Ishikawa (cell line): Measurements from ENCODE around the gene ADK.

Experiments
- CEBPB ChIP-seq: IDR thresholded peaks from 2 replicates; pipeline ENCODE4 v1.6.1; 2012
- CREB1 ChIP-seq: IDR thresholded peaks from 2 replicates; pipeline ENCODE4 v1.6.1; 2012; ENCODE audit warnings: low read depth
- EGR1 ChIP-seq: IDR thresholded peaks from 2 replicates; pipeline ENCODE4 v1.6.1; 2012
- EP300 ChIP-seq: IDR thresholded peaks from 2 replicates; pipeline ENCODE4 v1.6.1; 2012; ENCODE audit warnings: borderline replicate concordance
- FOXM1 ChIP-seq: IDR thresholded peaks from 2 replicates; pipeline ENCODE4 v1.6.1; 2012; ENCODE audit warnings: low read depth, borderline replicate concordance
- MAX ChIP-seq: IDR thresholded peaks from 2 replicates; pipeline ENCODE4 v1.6.1; 2012
- NFIC ChIP-seq: IDR thresholded peaks from 2 replicates; pipeline ENCODE4 v1.6.1; 2012
- RAD21 ChIP-seq: IDR thresholded peaks from 2 replicates; pipeline ENCODE4 v1.6.1; 2012; ENCODE audit warnings: low read depth
- REST ChIP-seq: IDR thresholded peaks from 2 replicates; pipeline ENCODE4 v1.6.1; 2012; ENCODE audit warnings: low read depth, mild to moderate bottlenecking
- TAF1 ChIP-seq: IDR thresholded peaks from 2 replicates; pipeline ENCODE4 v1.6.1; 2012; ENCODE audit warnings: low read depth, mild to moderate bottlenecking
- TCF12 ChIP-seq: IDR thresholded peaks from 2 replicates; pipeline ENCODE4 v1.6.1; 2012; ENCODE audit warnings: low read depth
- TEAD4 ChIP-seq: IDR thresholded peaks from 2 replicates; pipeline ENCODE4 v1.6.1; 2012
- USF1 ChIP-seq: IDR thresholded peaks from 2 replicates; pipeline ENCODE4 v1.6.1; 2012
- YY1 ChIP-seq: IDR thresholded peaks from 2 replicates; pipeline ENCODE4 v1.6.1; 2012; ENCODE audit warnings: low read depth
- ZBTB7A ChIP-seq: IDR thresholded peaks from 2 replicates; pipeline ENCODE4 v1.6.1; 2012; ENCODE audit warnings: low read depth

The ADK gene

GRCh38 chr10:74612195-74612594, 461.2 kb downstream of the ADK start:
- no peak for TF ChIP-seq ZBTB7A
- TF ChIP-seq FOXM1 = no peak
- TF ChIP-seq EGR1 = no peak
- TF ChIP-seq MAX = no peak
- no peak for TF ChIP-seq TAF1
- TF ChIP-seq YY1 = no peak
- TF ChIP-seq USF1 = no peak
- TF ChIP-seq TEAD4 = no peak
- TF ChIP-seq NFIC = no peak
- TF ChIP-seq REST = no peak
- TF ChIP-seq TCF12 = no peak
- TF ChIP-seq RAD21 = no peak
- TF ChIP-seq CREB1 = no peak
- no peak for TF ChIP-seq EP300
- no peak for TF ChIP-seq CEBPB

- TF ChIP-seq REST (no peak), TAF1 (no peak), ZBTB7A (no peak), NFIC (no peak), YY1 (no peak), TEAD4 (no peak)
Observed at GRCh38 chr10:74620626-74621025, 469.6 kb downstream of the ADK start.

- TF ChIP-seq CEBPB (no peak), TAF1 (no peak), TCF12 (no peak), CREB1 (no peak), RAD21 (no peak), MAX (no peak), EGR1 (no peak), ZBTB7A (no peak), EP300 (no peak), YY1 (no peak), REST (no peak), TEAD4 (no peak), FOXM1 (no peak), NFIC (no peak), USF1 (no peak)
Observed at GRCh38 chr10:74623786-74624185, 472.8 kb downstream of the ADK start.

GRCh38 chr10:74624501-74624900, 473.5 kb downstream of the ADK start:
- no peak for TF ChIP-seq REST
- TF ChIP-seq USF1 = no peak
- TF ChIP-seq TCF12 = no peak
- no peak for TF ChIP-seq EGR1
- no peak for TF ChIP-seq ZBTB7A
